IMR-90 (cell line): Measurements from ENCODE around the gene ANGPTL7.

Experiments used
- BHLHE40 ChIP-seq: fragments of 150-350 bp; IDR thresholded peaks from 2 replicates; pipeline ENCODE4 v1.6.1; 2016; ENCODE audit warnings: mild to moderate bottlenecking, low read depth, low read length
- CEBPB ChIP-seq: IDR thresholded peaks from 2 replicates; pipeline ENCODE4 v1.6.1; 2012; ENCODE audit warnings: low read depth, low read length, improper control_type of control experiment
- CTCF ChIP-seq: conservative IDR thresholded peaks from 2 replicates; pipeline ENCODE4 v1.5.1; 2012; ENCODE audit warnings: mild to moderate bottlenecking, low read depth, low read length, improper control_type of control experiment
- ELK1 ChIP-seq: fragments of 150-350 bp; IDR thresholded peaks from 2 replicates; pipeline ENCODE4 v1.6.1; 2016; ENCODE audit warnings: low read depth, mild to moderate bottlenecking, low read length, moderate library complexity, borderline replicate concordance
- FOS ChIP-seq: fragments of 150-350 bp; IDR thresholded peaks from 2 replicates; pipeline ENCODE4 v1.6.1; 2016; ENCODE audit warnings: low read depth, low read length
- MXI1 ChIP-seq: IDR thresholded peaks from 2 replicates; pipeline ENCODE4 v1.6.1; 2012; ENCODE audit warnings: low read depth, mild to moderate bottlenecking, low read length, moderate library complexity, borderline replicate concordance
- NFE2L2 ChIP-seq: fragments of 150-350 bp; IDR thresholded peaks from 2 replicates; pipeline ENCODE4 v1.6.1; 2016; ENCODE audit warnings: low read depth, mild to moderate bottlenecking, low read length
- POLR2A ChIP-seq: IDR thresholded peaks from 2 replicates; pipeline ENCODE4 v1.6.1; 2012; ENCODE audit warnings: mild to moderate bottlenecking, low read depth, low read length
- RAD21 ChIP-seq: IDR thresholded peaks from 2 replicates; pipeline ENCODE4 v1.6.1; 2012; ENCODE audit warnings: low read length, improper control_type of control experiment
- RCOR1 ChIP-seq: IDR thresholded peaks from 2 replicates; pipeline ENCODE4 v1.6.1; 2012; ENCODE audit warnings: mild to moderate bottlenecking, low read length, improper control_type of control experiment; ENCODE audit not compliant: insufficient replicate concordance
- RFX5 ChIP-seq: IDR thresholded peaks from 2 replicates; pipeline ENCODE4 v1.8.0; 2012; ENCODE audit warnings: low read depth, mild to moderate bottlenecking, low read length, moderate library complexity
- SMC3 ChIP-seq: fragments of 150-350 bp; IDR thresholded peaks from 2 replicates; pipeline ENCODE4 v1.6.1; 2016; ENCODE audit warnings: low read depth, mild to moderate bottlenecking, antibody characterized with exemption, low read length, moderate library complexity
- USF2 ChIP-seq: fragments of 150-350 bp; IDR thresholded peaks from 2 replicates; pipeline ENCODE4 v1.6.1; 2017; ENCODE audit warnings: mild to moderate bottlenecking, antibody characterized with exemption, low read length, low read depth

- TF ChIP-seq CTCF (no peak), RAD21 (no peak), FOS (no peak), NFE2L2 (no peak), POLR2A (no peak), MXI1 (no peak), ELK1 (no peak), BHLHE40 (no peak), CEBPB (no peak), RFX5 (no peak), RCOR1 (no peak), USF2 (no peak), SMC3 (no peak)
These were observed 5.4 kb downstream of the ANGPTL7 start for GRCh38 chr1:11194407-11195176.
